HG03045 (cell line): Measurements from ENCODE around the gene HEXB.
"Not testable (repeated sequence)": the region's sequence is repeated elsewhere in the genome, so short reads cannot be mapped to it uniquely, and the experiment has no call there.

Experiments used
- ATAC-seq: cut with Tn5 transposase; IDR thresholded peaks from one replicate; pipeline ENCODE4 v1.9.1; 2021; ENCODE audit warnings: mild to moderate bottlenecking, moderate library complexity; ENCODE audit not compliant: unreplicated experiment

HEXB gene

GRCh38 chr5:74725331-74725730 is 40.3 kb downstream of the HEXB start:
- no peak for ATAC-seq

- no peak for ATAC-seq
Observed at GRCh38 chr5:74736759-74737158, 51.7 kb downstream of the HEXB start.

GRCh38 chr5:74738406-74738805 is 53.4 kb downstream of the HEXB start:
- no peak for ATAC-seq

GRCh38 chr5:74748742-74749141 is 63.7 kb downstream of the HEXB start:
- not testable (repeated sequence) for ATAC-seq

- no peak for ATAC-seq
Observed at GRCh38 chr5:74761241-74761640, 76.2 kb downstream of the HEXB start.

GRCh38 chr5:74762599-74762998 is 77.6 kb downstream of the HEXB start:
- no peak for ATAC-seq

- ATAC-seq = no peak
Observed at GRCh38 chr5:74763504-74763903, 78.5 kb downstream of the HEXB start.

- no peak for ATAC-seq
Observed at GRCh38 chr5:74765201-74765600, 80.2 kb downstream of the HEXB start.

GRCh38 chr5:74765929-74766328 is 80.9 kb downstream of the HEXB start:
- ATAC-seq = no peak

- peak; percentile 25 for ATAC-seq
Observed at GRCh38 chr5:74766418-74766848, 81.4 kb downstream of the HEXB start.

- ATAC-seq = peak; percentile 92
Observed at GRCh38 chr5:74766849-74767578, 82.0 kb downstream of the HEXB start, which contains the start of the genes GFM2 and NSA2. GFM2 (minus strand) TSS chr5:74767117; CDS start chr5:74763742, 3,375 bp downstream. NSA2 (plus strand) TSS chr5:74767249; CDS start chr5:74767361, 112 bp downstream.

- ATAC-seq = peak; percentile 21
Observed at GRCh38 chr5:74767579-74767913, 82.5 kb downstream of the HEXB start.
